ENCODE results near the gene ENTHD1. TPM values are rescaled to one million over a fixed set of nuclear protein-coding genes. Genes with fewer than 3 reads are reported as not detected.
"Not testable (repeated sequence)": the region's sequence is repeated elsewhere in the genome, so short reads cannot be mapped to it uniquely, and the experiment has no call there.

The ENTHD1 gene
- total and polyA plus RNA-seq, 2 of the 8 experiments (the other 6 are each of a cell fraction or from before 2014, with no cell fraction given), result not detected

DNA sequence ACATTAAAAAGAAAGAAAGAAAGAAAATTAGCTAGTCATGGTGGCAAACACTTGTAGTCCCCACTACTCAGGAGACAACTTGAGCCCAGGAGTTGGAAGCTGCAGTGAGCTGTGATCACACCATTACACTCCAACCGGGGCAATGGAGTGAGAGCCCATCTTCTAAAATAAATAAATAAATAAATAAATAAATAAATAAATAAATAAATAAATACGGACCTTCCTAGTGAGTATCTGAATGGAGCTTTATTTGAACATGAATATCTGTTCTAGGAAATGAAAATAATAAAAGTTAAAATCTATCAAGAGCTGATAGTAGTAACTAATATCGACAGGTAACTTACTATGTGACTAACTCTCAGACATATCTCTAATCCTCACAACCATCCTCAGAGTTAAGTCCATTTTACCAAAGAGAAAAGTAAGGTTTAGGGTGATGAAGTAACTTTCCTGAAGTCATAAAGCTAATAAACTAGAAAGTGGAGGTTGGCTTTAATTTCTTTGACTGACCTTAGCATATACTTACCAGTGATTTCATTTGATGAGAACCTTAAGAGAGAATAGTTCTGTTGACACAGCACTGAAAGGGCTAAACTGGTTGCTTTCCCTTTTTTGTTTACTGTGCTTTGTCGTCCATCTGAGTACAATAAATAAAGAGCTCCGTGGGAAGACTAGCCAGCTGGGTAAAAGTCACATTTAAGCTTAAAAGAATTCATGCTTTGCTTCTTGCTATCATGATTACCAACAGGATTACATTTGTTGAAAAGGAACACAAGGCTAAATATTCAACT, 22.4 kb downstream of the ENTHD1 start (continued):
- TF ChIP-seq HDAC2 (IDR thresholded peaks at IDR 0.05; ENCODE audit: borderline replicate concordance in 1 of 2, low read depth in 2 of 2, low read length in 2 of 2), result no peak
- no peak for TF ChIP-seq EGR1 (IDR thresholded peaks at IDR 0.05; ENCODE audit: borderline replicate concordance, low read depth, low read length)
- TF ChIP-seq TBP (IDR thresholded peaks at IDR 0.05; ENCODE audit: low read depth, low read length), result no peak
- TF ChIP-seq CHD2 (IDR thresholded peaks at IDR 0.05; ENCODE audit: low read length), result no peak
- no peak for TF ChIP-seq POLR2AphosphoS5 (IDR thresholded peaks at IDR 0.05; ENCODE audit: low read depth, low read length)

DNA sequence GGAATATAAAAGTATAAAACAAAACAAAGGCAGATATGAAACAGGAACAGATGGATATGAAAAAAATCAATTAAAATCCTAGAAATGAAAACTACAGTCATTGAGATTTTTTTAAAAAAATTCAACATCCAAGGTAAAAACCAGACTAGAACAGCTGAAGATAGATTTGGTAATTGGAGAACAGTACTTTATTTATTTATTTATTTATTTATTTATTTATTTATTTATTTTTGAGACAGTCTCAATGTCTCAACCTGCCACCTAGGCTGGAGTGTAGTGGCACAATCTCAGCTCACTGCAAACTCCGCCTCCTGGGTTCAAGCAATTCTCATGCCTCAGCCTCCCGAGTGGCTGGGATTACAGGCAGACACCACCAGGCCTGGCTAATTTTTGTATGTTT, 23.8 kb downstream of the ENTHD1 start:
- H3K14ac ChIP-seq (ENCODE audit: insufficient read length); POLR2A ChIA-PET (ENCODE audit: partially characterized antibody); DNase-seq (ENCODE audit: low read depth in 1 of 2, low spot score in 2 of 2): not testable (repeated sequence)

More for the DNA sequence above, 23.8 kb downstream of the ENTHD1 start:
- H2BK15ac ChIP-seq (ENCODE audit: low read length); H3K79me2 ChIP-seq (ENCODE audit: control insufficient read depth in 1 of 2, insufficient read depth in 2 of 2, low read length in 2 of 2); H3K4me3 ChIP-seq (ENCODE audit: extremely low read depth in 1 of 4, insufficient read depth in 2 of 4, low read depth in 3 of 4, low read length in 4 of 4); H2BK120ac ChIP-seq (replicated peaks; ENCODE audit: low read depth, low read length); H3K23me2 ChIP-seq (ENCODE audit: low read depth, low read length); H4K91ac ChIP-seq (replicated peaks; ENCODE audit: insufficient read length, low read length); H3K4me1 ChIP-seq (replicated peaks in 1 of 4; ENCODE audit: control insufficient read depth in 3 of 4, insufficient read depth in 4 of 4, low read length in 3 of 4); H4K8ac ChIP-seq (ENCODE audit: extremely low read depth, insufficient read depth, low read length); H3K4ac ChIP-seq (replicated peaks; ENCODE audit: insufficient read length, low read depth, low read length); H2BK5ac ChIP-seq (ENCODE audit: low read depth, low read length); H2AFZ ChIP-seq (ENCODE audit: low read length); H3K18ac ChIP-seq (ENCODE audit: extremely low read depth, low read length); H2BK12ac ChIP-seq (ENCODE audit: low read depth, low read length); H3K79me1 ChIP-seq (ENCODE audit: low read depth, low read length); H2AK5ac ChIP-seq (ENCODE audit: low read depth, low read length); H4K20me1 ChIP-seq (replicated peaks in 1 of 2; ENCODE audit: control insufficient read depth in 1 of 2, insufficient read depth in 2 of 2, low read length in 2 of 2); H4K5ac ChIP-seq (ENCODE audit: insufficient read length, low read depth, low read length); H3K27ac ChIP-seq (ENCODE audit: low read depth, low read length); H3K9ac ChIP-seq (replicated peaks in 1 of 4; ENCODE audit: extremely low read depth in 1 of 4, low read depth in 3 of 4, low read length in 3 of 4); FAIRE-seq; H3K9me3 ChIP-seq (ENCODE audit: insufficient read depth in 2 of 2, low read depth in 1 of 2, low read length in 1 of 2); CTCF ChIA-PET (ENCODE audit: partially characterized antibody); H3K23ac ChIP-seq (ENCODE audit: insufficient read length); H3K36me3 ChIP-seq (ENCODE audit: control insufficient read depth in 2 of 4, insufficient read depth in 4 of 4, low read length in 3 of 4); H3K4me2 ChIP-seq (ENCODE audit: insufficient read depth in 1 of 2, low read depth in 2 of 2, low read length in 2 of 2); H2BK20ac ChIP-seq (ENCODE audit: low read length); H3K56ac ChIP-seq (replicated peaks; ENCODE audit: insufficient read length, low read depth, low read length); H3K27me3 ChIP-seq (replicated peaks in 1 of 4; ENCODE audit: control insufficient read depth in 3 of 4, extremely low read depth in 1 of 4, insufficient read depth in 3 of 4, low read length in 3 of 4): not testable (repeated sequence)
- WGBS, 2 experiments (ENCODE audit: extremely low coverage in 1 of 2, insufficient coverage in 1 of 2, insufficient read length in 1 of 2, insufficient replicate concordance in 2 of 2, low coverage in 1 of 2, low lambda C conversion rate in 2 of 2, missing lambda C conversion rate in 1 of 2), result 88% methylated on average over 2 of the region's 2 CpGs; no CpG with 5 or more reads in 1 of the 2 experiments

All from H1 (cell line).